Measurements from ENCODE around the gene RTN4.

- TF ChIP-seq, protein P1, sequence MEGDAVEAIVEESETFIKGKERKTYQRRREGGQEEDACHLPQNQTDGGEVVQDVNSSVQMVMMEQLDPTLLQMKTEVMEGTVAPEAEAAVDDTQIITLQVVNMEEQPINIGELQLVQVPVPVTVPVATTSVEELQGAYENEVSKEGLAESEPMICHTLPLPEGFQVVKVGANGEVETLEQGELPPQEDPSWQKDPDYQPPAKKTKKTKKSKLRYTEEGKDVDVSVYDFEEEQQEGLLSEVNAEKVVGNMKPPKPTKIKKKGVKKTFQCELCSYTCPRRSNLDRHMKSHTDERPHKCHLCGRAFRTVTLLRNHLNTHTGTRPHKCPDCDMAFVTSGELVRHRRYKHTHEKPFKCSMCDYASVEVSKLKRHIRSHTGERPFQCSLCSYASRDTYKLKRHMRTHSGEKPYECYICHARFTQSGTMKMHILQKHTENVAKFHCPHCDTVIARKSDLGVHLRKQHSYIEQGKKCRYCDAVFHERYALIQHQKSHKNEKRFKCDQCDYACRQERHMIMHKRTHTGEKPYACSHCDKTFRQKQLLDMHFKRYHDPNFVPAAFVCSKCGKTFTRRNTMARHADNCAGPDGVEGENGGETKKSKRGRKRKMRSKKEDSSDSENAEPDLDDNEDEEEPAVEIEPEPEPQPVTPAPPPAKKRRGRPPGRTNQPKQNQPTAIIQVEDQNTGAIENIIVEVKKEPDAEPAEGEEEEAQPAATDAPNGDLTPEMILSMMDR (IDR thresholded peaks at IDR 0.05): no peak
- TF ChIP-seq POLR2AphosphoS5 (IDR thresholded peaks at IDR 0.05; ENCODE audit: low read depth, low read length) (no peak), SIN3A (IDR thresholded peaks at IDR 0.05; ENCODE audit: borderline replicate concordance, insufficient read depth, low read depth, low read length) (no peak)
Observed at GRCh38 chr2:54954705-54955357, 95.4 kb downstream of the RTN4 start.

Measured in Panc1 (cell line).